Muscle of back (tissue), 11 donors: Measurements from ENCODE around the gene RNF222. TPM values are rescaled to one million over a fixed set of nuclear protein-coding genes. Genes with fewer than 3 reads are reported as not detected.

Source experiments
- DNase-seq, 3 donors: peaks; one replicate each; pipeline versions ENCODE4 v3.0.0 to v3.0.0-alpha.2; 2013
- polyA plus RNA-seq, 10 donors: library from polyadenylated mRNA; unstranded; fragments of 120-200 nt; gene quantifications; one replicate each; pipeline ENCODE4 v1.2.1, GENCODE V29; 2013; ENCODE audit not compliant: insufficient read length in 10 of 10

Gene RNF222
- polyA plus RNA-seq, 10 donors, result 0.07 to 0.12 (median 0.08) TPM; not detected in 5

- DNase-seq, result no peak
Measured at GRCh38 chr17:8345951-8346665, 51.5 kb downstream of the RNF222 start.

- no peak for DNase-seq
Measured at GRCh38 chr17:8345052-8345690, 52.5 kb downstream of the RNF222 start.

DNA sequence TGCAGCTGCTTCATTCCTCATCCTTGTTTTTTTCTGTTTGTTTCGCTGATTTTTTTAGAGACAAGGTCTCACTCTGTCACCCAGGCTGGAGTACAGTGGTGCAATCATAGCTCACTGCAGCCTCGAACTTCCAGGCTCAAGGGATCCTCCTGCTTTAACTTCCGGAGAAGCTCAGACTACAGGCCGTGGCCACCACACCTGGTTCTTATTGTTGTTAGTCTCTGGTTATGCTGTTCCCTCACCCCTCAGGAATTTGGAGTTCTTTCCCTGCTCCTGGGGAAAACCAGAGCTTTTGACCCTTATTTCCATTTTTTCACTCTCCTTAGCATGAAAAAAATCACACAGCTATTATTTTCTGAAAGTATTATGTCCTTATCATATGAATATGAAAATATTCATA, 56.2 kb downstream of the RNF222 start:
- DNase-seq, result no peak

Other genes with a start within 250 kb of the RNF222 start
- 10 to 100 TPM; 31.8 to 90.5 (median 56.4) TPM for gene PER1, start 245.4 kb downstream of the RNF222 start, polyA plus RNA-seq
- 10 to 100 TPM; 53.6 to 73.6 (median 59.5) TPM for gene VAMP2, start 234.9 kb downstream of the RNF222 start, polyA plus RNA-seq
- 1 to 10 TPM; 4.8 to 7.6 (median 6.3) TPM for gene TMEM107, start 221.4 kb downstream of the RNF222 start, polyA plus RNA-seq
- 1 to 10 TPM; 3.1 to 4.7 (median 3.8) TPM for gene BORCS6, start 207.6 kb downstream of the RNF222 start, polyA plus RNA-seq
- gene AURKB, start 187.3 kb downstream of the RNF222 start, polyA plus RNA-seq, result 10 to 100 TPM; 12.5 to 25.0 (median 17.2) TPM
- gene CTC1, start 149.8 kb downstream of the RNF222 start, polyA plus RNA-seq, result 10 to 100 TPM in 8 of 10 donors, 1 to 10 TPM in 2; 7.4 to 18.0 (median 12.0) TPM
- gene PFAS, start 148.5 kb downstream of the RNF222 start, polyA plus RNA-seq, result 10 to 100 TPM; 17.6 to 29.8 (median 23.1) TPM
- gene RANGRF, start 109.2 kb downstream of the RNF222 start, polyA plus RNA-seq, result 10 to 100 TPM; 17.3 to 23.4 (median 20.8) TPM
- gene SLC25A35, start 102.4 kb downstream of the RNF222 start, polyA plus RNA-seq, result 1 to 10 TPM; 1.0 to 4.3 (median 1.8) TPM
- gene ARHGEF15, start 87.6 kb downstream of the RNF222 start, polyA plus RNA-seq, result 10 to 100 TPM in 9 of 10 donors, 1 to 10 TPM in 1; 9.7 to 21.9 (median 12.1) TPM
- gene ODF4, start 58.0 kb downstream of the RNF222 start, polyA plus RNA-seq, result under 1 TPM in 1 of 10 donors, not detected in 9; 0.29 TPM
- 1,000 to 10,000 TPM; 3,217 to 3,967 (median 3,406) TPM for gene RPL26, start 14.6 kb downstream of the RNF222 start, polyA plus RNA-seq
- gene NDEL1, start 38.1 kb upstream of the RNF222 start, polyA plus RNA-seq, result 10 to 100 TPM; 41.1 to 65.0 (median 52.6) TPM
- gene MYH10, start 232.9 kb upstream of the RNF222 start, polyA plus RNA-seq, result 100 to 1,000 TPM in 1 of 10 donors, 10 to 100 TPM in 9; 60.3 to 112 (median 71.4) TPM